Bronchial epithelial cell (primary cell): Measurements from ENCODE around the gene PSMD3. TPM values are rescaled to one million over a fixed set of nuclear protein-coding genes. Genes with fewer than 3 reads are reported as not detected.

ENCODE experiments used
- DNase-seq: peaks from one replicate; pipeline ENCODE4 v3.0.0-alpha.2; 2010; ENCODE audit warnings: low read depth
- FAIRE-seq: peaks from 2 replicates; lab custom pipeline; 2011; peaks lifted over from hg19 to GRCh38; lab: Jason Lieb, UNC
- H3K27me3 ChIP-seq: 2 replicates; pipeline ENCODE4 v1.5.1; 2011; ENCODE audit warnings: low read length; ENCODE audit not compliant: control insufficient read depth, insufficient read depth
- H3K36me3 ChIP-seq: 2 replicates; pipeline ENCODE4 v1.5.1; 2011; ENCODE audit warnings: low read length; ENCODE audit not compliant: control insufficient read depth, insufficient read depth
- H3K4me3 ChIP-seq: 2 replicates; pipeline ENCODE4 v1.5.1; 2011; ENCODE audit warnings: mild to moderate bottlenecking, low read depth, low read length, control low read depth
- CTCF ChIP-seq: IDR thresholded peaks from 2 replicates; pipeline ENCODE4 v1.5.1; 2011; ENCODE audit warnings: mild to moderate bottlenecking, moderate library complexity, low read length, control low read depth, inconsistent platforms; ENCODE audit not compliant: insufficient read depth, severe bottlenecking
- total RNA-seq: library from RNA; depleted of rRNA; stranded (reverse); fragments of >200 nt; gene quantifications from 2 replicates; pipeline ENCODE4 v1.2.1, GENCODE V29; 2014

The PSMD3 gene
- total RNA-seq, 1 donor from 2014 or later: 79.8 TPM

GRCh38 chr17:39969375-39969774, 11.2 kb upstream of the PSMD3 start:
- FAIRE-seq: no peak
- H3K36me3 ChIP-seq: no peaks in the 10 kb centered on the region
- H3K27me3 ChIP-seq: peaks cover 2% of the 10 kb centered on the region
- DNase-seq: no peak
- no peak overlapping the region for H3K4me3 ChIP-seq
- TF ChIP-seq CTCF: no peak

GRCh38 chr17:39970157-39970692, 10.4 kb upstream of the PSMD3 start:
- Histone ChIP-seq H3K27me3 (peaks cover 2% of the 10 kb centered on the region), H3K36me3 (no peaks in the 10 kb centered on the region), H3K4me3 (no peak overlapping the region)
- DNase-seq (no peak), FAIRE-seq (peak; percentile 47)
- no peak for TF ChIP-seq CTCF

- TF ChIP-seq CTCF: no peak
- no peak overlapping the region for H3K4me3 ChIP-seq
- peaks cover 2% of the 10 kb centered on the region for H3K27me3 ChIP-seq
- no peak for DNase-seq
- FAIRE-seq: no peak
- no peaks in the 10 kb centered on the region for H3K36me3 ChIP-seq
These were observed 9.5 kb upstream of the PSMD3 start for GRCh38 chr17:39971076-39971603.

- no peaks in the 10 kb centered on the region for H3K36me3 ChIP-seq
- DNase-seq (no peak), FAIRE-seq (no peak)
- no peak for TF ChIP-seq CTCF
- H3K4me3 ChIP-seq: no peak overlapping the region
- H3K27me3 ChIP-seq: peaks cover 2% of the 10 kb centered on the region
These were observed 8.3 kb upstream of the PSMD3 start for GRCh38 chr17:39972271-39972670.

GRCh38 chr17:39973496-39973895, 7.1 kb upstream of the PSMD3 start:
- DNase-seq (peak; percentile 71), FAIRE-seq (no peak)
- Histone ChIP-seq H3K27me3 (peaks cover 2% of the 10 kb centered on the region), H3K4me3 (no peak overlapping the region), H3K36me3 (no peaks in the 10 kb centered on the region)
- no peak for TF ChIP-seq CTCF

- H3K27me3 ChIP-seq: peaks cover 2% of the 10 kb centered on the region
- no peak for TF ChIP-seq CTCF
- FAIRE-seq (no peak), DNase-seq (no peak)
- no peak overlapping the region for H3K4me3 ChIP-seq
- no peaks in the 10 kb centered on the region for H3K36me3 ChIP-seq
These were observed 6.2 kb upstream of the PSMD3 start for GRCh38 chr17:39974433-39974832.
